Astrocyte (in vitro differentiated cells and primary cell): Measurements from ENCODE around the gene IFITM10.
"Not testable (repeated sequence)": the region's sequence is repeated elsewhere in the genome, so short reads cannot be mapped to it uniquely, and the experiment has no call there.

Experiments
- EZH2 ChIP-seq: IDR thresholded peaks from 2 replicates; pipeline ENCODE4 v1.6.1; 2012; ENCODE audit warnings: mild to moderate bottlenecking, low read length, inconsistent platforms; ENCODE audit not compliant: insufficient read depth
- TF ChIP-seq, protein P1 (sequence below): IDR thresholded peaks from 2 replicates; pipeline ENCODE4 v1.5.1; 2011; ENCODE audit warnings: low read depth, mild to moderate bottlenecking, inconsistent platforms, low read length, moderate library complexity; ENCODE audit not compliant: insufficient read depth

DNA sequence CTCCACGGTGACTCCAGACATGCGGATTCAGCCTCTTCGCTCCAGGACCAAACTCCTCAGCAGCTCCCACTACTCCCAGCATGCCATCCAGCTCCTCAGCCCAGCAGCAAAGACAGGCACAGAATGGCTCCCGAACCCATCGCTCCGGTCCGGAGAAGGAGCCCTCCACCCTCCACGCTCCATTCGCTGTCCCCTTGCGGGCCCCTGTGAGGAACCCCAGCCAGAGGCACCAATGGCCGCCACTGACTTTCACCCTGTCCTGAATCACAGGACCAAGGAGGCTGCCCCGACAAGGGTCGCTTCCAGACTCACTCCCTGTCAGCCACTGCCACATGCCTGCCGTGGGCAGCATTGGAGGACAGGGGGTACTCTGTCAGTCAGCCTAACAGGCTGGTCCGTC is 64.2 kb downstream of the IFITM10 start:
- TF ChIP-seq, protein P1, sequence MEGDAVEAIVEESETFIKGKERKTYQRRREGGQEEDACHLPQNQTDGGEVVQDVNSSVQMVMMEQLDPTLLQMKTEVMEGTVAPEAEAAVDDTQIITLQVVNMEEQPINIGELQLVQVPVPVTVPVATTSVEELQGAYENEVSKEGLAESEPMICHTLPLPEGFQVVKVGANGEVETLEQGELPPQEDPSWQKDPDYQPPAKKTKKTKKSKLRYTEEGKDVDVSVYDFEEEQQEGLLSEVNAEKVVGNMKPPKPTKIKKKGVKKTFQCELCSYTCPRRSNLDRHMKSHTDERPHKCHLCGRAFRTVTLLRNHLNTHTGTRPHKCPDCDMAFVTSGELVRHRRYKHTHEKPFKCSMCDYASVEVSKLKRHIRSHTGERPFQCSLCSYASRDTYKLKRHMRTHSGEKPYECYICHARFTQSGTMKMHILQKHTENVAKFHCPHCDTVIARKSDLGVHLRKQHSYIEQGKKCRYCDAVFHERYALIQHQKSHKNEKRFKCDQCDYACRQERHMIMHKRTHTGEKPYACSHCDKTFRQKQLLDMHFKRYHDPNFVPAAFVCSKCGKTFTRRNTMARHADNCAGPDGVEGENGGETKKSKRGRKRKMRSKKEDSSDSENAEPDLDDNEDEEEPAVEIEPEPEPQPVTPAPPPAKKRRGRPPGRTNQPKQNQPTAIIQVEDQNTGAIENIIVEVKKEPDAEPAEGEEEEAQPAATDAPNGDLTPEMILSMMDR = not testable (repeated sequence)
- not testable (repeated sequence) for TF ChIP-seq EZH2
